ENCODE measurements around the gene PLEKHF1.

The PLEKHF1 gene

GRCh38 chr19:29715701-29716581, 50.7 kb downstream of the PLEKHF1 start:
- no peak for TF ChIP-seq FOXP2 (optimal IDR thresholded peaks at IDR 0.05; ENCODE audit: borderline replicate concordance, extremely low read depth, extremely low read length, insufficient read depth)
- TF ChIP-seq TAF1 (IDR thresholded peaks at IDR 0.05; ENCODE audit: borderline replicate concordance, insufficient read depth, low read length), result no peak
- TF ChIP-seq SIN3A (IDR thresholded peaks at IDR 0.05; ENCODE audit: borderline replicate concordance, insufficient read depth, low read length), result no peak
- no peak for TF ChIP-seq REST (IDR thresholded peaks at IDR 0.05; ENCODE audit: insufficient read depth in 1 of 2, low read depth in 2 of 2, low read length in 2 of 2)
- no peak for TF ChIP-seq POLR2AphosphoS5 (IDR thresholded peaks at IDR 0.05; ENCODE audit: low read depth, low read length)

GRCh38 chr19:29717051-29717450, 51.8 kb downstream of the PLEKHF1 start:
- TF ChIP-seq TAF1 (IDR thresholded peaks at IDR 0.05; ENCODE audit: borderline replicate concordance, insufficient read depth, low read length) (no peak), REST (IDR thresholded peaks at IDR 0.05; ENCODE audit: insufficient read depth in 1 of 2, low read depth in 2 of 2, low read length in 2 of 2) (no peak), SIN3A (IDR thresholded peaks at IDR 0.05; ENCODE audit: borderline replicate concordance, insufficient read depth, low read length) (no peak), POLR2AphosphoS5 (IDR thresholded peaks at IDR 0.05; ENCODE audit: low read depth, low read length) (no peak), FOXP2 (optimal IDR thresholded peaks at IDR 0.05; ENCODE audit: borderline replicate concordance, extremely low read depth, extremely low read length, insufficient read depth) (no peak)

- TF ChIP-seq REST (IDR thresholded peaks at IDR 0.05; ENCODE audit: insufficient read depth in 1 of 2, low read depth in 2 of 2, low read length in 2 of 2) (no peak), SIN3A (IDR thresholded peaks at IDR 0.05; ENCODE audit: borderline replicate concordance, insufficient read depth, low read length) (no peak), TAF1 (IDR thresholded peaks at IDR 0.05; ENCODE audit: borderline replicate concordance, insufficient read depth, low read length) (no peak), FOXP2 (optimal IDR thresholded peaks at IDR 0.05; ENCODE audit: borderline replicate concordance, extremely low read depth, extremely low read length, insufficient read depth) (no peak), POLR2AphosphoS5 (IDR thresholded peaks at IDR 0.05; ENCODE audit: low read depth, low read length) (no peak)
Observed at GRCh38 chr19:29724102-29724641, 58.9 kb downstream of the PLEKHF1 start.

- TF ChIP-seq TAF1 (IDR thresholded peaks at IDR 0.05; ENCODE audit: borderline replicate concordance, insufficient read depth, low read length) (no peak), POLR2AphosphoS5 (IDR thresholded peaks at IDR 0.05; ENCODE audit: low read depth, low read length) (no peak)
Observed at GRCh38 chr19:29724746-29725145, 59.5 kb downstream of the PLEKHF1 start.
